Esophagus squamous epithelium (tissue), 4 donors: ENCODE results near the gene DDX39B.

Experiments
- POLR2A ChIP-seq, 4 donors: fragments of 450-650 bp; IDR thresholded peaks; one replicate each; pipeline ENCODE4 v1.6.1; 2017; ENCODE audit warnings: antibody characterized with exemption in 4 of 4, mild to moderate bottlenecking in 4 of 4, moderate library complexity in 3 of 4
- TF ChIP-seq, protein P1 (sequence below), 6 experiments: fragments of 450-650 bp in 4 of 6; fragments of 200-600 bp in 2 of 6; sonication (generic) in 2 of 6; IDR thresholded peaks; one replicate each; pipeline ENCODE4 v1.5.1; 2016 to 2019; ENCODE audit warnings: antibody characterized with exemption in 6 of 6, mild to moderate bottlenecking in 4 of 6, moderate library complexity in 4 of 6

DNA sequence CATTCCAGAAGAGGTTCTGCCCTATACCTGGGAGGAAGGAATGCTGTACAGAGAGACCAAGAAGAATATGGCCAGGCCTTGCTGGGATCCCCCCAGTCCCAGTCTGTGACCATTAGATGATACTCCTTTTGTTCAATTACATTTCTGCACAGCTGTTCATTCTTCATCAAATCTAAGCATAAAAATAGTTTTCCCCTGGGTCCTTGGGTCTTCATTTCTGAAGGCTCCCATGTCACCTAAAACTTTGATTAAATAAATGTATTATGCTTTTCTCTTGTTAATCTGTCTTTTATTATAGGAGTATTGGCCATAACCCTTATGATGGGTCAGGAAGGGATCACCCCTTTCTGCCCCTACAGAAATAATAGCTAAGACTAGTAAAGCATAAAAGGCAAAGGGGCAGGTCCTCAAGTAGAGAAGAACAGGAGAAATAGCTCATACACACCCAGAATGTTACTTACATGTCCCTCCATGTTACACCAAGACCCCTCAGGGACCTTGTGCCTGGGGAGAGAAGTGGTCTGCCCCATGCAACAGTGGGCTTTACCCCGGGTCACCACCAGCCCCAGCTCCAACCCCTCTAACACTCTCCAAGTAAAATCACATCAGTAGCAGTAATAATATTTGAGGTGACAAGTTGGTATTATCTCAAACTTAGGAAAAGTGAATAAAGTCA lies 28.2 kb upstream of the DDX39B start:
- TF ChIP-seq, protein P1, sequence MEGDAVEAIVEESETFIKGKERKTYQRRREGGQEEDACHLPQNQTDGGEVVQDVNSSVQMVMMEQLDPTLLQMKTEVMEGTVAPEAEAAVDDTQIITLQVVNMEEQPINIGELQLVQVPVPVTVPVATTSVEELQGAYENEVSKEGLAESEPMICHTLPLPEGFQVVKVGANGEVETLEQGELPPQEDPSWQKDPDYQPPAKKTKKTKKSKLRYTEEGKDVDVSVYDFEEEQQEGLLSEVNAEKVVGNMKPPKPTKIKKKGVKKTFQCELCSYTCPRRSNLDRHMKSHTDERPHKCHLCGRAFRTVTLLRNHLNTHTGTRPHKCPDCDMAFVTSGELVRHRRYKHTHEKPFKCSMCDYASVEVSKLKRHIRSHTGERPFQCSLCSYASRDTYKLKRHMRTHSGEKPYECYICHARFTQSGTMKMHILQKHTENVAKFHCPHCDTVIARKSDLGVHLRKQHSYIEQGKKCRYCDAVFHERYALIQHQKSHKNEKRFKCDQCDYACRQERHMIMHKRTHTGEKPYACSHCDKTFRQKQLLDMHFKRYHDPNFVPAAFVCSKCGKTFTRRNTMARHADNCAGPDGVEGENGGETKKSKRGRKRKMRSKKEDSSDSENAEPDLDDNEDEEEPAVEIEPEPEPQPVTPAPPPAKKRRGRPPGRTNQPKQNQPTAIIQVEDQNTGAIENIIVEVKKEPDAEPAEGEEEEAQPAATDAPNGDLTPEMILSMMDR (IDR thresholded peaks at IDR 0.05): no peak
- no peak for TF ChIP-seq POLR2A (IDR thresholded peaks at IDR 0.05)
